Smooth muscle cell of the brain vasculature (primary cell): ENCODE results near the gene ZNF587.
"Not testable (repeated sequence)": the region's sequence is repeated elsewhere in the genome, so short reads cannot be mapped to it uniquely, and the experiment has no call there.

ENCODE experiments used
- DNase-seq: peaks from one replicate; pipeline ENCODE4 v3.0.0-alpha.2; 2012; ENCODE audit warnings: low read depth, low spot score

ZNF587 gene

DNA sequence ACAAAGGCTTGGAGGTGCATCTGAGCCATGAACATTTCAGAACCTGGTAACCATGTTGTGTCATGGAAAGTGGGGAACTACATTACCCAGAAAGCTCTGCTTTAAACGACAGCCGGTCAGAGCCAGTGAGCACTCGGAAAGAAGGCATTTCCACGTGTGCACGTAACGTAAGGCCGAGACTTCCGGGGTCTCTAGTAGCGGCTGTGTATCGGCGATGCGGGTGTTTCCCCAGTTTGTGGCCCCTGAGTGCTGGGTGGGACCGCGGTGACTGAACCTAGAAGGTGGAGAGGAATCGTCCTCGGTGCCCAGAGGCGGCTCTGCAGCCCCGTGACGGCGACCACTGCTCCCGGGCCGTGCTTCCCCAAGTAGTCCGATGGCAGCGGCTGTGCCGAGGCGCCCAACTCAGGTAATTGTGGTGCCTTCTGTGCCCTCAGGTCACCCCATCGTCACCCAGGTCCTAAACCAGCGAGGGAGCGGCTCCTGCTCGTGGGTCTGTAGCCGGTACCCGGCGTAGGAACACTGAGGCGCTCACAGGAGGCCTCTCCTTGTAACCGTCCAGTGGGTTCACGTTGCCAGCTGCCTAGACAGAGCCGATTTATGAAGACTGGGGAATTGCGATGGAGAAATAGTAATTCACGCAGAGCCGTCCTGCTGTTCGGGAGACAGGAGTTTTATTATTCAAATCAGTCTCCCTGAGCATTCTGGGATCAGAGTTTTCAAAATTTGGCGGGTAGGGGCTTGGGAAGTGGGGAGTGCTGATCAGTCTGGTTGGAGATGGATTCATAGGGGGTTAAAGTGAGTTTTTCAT is at the start of gene ZNF587:
ZNF587 (plus strand) TSS at position 194 of the 808 bp plus-strand sequence; CDS start at position 374, 180 bp downstream.
- peak; percentile 37 for DNase-seq

DNA sequence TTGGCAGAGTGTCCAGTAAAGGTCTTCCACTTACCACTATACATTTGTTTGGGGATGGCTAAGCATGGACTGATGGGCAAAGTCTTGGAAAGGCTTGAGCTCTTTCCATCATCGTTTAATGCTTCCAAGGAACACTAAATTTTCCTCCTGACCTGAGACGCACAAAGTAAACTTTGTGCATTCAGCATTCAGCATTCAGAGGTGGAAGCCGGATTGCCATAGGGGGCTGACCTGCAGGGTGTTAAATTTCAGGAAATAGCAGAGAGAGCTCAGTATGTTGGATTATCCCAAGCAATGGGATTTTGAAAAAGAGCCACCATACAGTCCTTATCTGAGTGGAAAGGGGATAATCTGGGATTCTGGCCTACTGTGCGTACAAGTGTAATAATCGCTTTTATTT is 49.0 kb upstream of the ZNF587 start:
- no peak for DNase-seq

DNA sequence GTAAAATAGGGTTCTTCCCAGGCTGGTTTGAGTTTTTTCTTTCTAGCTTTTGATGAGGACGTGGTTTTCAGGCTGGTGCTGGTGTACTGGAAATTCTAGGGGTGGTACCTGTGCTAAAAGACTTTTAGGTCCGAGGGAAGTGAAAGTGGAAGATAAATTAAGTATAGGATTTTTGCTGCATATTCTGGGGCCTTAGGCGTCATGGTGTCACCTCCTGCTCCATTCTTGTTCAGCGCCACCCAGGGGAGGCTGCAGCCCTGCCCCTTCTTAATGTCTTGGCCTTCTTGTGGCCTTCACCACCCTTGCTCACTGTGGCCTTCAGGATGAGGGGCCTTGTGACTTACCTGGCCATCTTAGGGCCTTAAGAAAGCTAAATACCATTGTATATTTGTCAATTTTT is 47.4 kb upstream of the ZNF587 start:
- no peak for DNase-seq

DNA sequence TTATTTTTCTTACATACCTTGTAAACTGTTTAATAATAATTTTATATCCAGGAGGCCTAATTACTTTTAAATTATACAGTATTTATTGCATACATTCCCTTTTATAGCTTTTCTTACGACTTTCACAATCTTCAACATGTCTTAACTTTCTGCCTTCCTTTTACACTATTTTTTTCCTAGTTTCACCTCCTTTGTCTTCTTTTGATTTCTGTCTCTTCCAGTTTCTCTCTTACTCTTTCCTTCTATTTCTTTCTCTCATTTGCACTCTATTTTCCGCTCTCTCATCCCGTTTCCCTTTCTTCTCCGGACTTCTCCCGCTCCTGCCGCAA is 46.4 kb upstream of the ZNF587 start:
- no peak for DNase-seq

DNA sequence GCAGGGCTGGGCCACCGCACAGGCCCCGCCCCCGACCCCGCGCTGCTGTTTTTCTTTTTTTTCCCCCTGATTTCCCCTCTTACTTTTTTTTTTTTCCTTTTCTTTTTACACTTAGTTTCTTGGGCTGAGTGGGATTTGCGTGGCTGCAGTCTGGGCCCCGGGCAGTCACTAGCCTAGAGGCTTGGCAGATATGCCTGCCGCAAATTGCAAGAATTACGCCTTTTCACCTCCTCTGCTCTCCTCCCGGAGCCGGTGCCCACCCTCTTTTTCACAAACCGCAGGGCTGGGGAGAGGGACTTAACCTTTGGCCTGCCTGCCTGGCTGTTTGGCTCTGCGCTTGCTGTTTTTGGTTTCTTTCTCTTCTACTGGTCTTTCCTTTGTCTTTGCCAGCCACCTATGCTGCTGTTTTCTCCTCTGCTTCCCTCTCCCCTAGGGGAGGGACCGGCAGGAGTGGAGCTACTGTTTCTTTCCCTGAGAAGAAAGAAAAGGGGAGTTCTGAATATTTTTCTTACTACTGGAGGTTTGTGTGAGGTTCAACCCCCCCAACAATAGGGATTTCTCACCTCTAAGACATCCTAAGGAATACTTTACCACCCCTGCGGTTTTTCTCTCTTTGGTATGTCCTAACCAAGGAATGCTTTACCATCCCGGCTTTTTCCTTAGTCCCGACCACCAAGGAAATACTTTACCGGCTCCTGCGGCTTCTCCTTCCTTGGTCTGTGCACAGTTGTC is 45.9 kb upstream of the ZNF587 start:
- DNase-seq: peak; percentile 50

DNA sequence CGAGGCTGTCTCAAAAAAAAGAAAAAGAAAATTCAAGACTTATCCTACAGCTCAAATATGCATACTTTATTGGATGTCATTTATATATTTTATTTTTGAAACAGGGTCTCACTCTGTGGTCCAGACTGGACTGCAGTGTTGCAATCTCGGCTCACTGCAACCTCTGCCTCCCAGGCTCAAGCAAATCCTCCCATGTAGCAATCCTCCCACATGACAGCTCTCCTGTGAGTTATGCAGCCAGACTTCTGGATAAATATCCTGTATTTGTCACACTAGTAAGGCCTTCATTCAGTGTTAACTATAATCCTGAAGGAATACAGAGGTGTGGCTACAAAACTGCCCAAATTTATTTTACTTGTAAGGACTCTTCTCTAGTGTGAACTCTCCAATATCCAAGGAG is 42.1 kb upstream of the ZNF587 start:
- no peak for DNase-seq

DNA sequence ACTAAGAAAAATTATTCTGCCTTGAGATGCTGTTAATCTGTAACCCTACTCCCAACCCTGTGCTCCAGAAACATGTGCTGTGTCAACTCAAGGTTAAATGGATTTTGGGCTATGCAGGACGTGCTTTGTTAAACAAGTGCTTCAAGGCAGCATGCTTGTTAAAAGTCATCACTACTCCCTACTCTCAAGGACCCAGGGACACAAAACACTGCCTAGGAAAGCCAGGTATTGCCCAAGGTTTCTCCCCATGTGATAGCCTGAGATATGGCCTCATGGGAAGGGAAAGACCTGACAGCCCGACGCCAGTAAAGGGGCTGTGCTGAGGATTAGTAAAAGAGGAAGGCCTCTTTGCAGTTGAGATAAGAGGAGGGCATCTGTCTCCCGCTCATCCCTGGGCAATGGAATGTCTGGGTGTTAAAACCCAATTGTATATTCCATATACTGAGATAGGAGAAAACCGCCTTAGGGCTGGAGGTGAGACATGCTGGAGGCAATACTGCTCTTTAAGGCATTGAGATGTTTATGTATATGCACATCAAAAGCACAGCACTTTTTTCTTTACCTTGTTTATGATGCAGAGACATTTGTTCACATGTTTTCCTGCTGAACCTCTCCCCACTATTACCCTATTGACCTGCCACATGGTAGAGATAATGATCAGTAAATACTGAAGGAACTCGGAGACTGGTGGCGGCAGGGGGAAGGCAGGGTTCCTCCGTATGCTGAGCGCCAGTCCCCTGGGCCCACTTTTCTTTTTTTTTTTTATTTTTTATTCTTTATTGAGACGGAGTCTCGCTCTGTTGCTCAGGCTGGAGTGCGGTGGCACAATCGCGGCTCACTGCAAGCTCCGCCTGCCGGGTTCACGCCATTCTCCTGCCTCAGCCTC is 39.0 kb upstream of the ZNF587 start:
- DNase-seq: not testable (repeated sequence)

DNA sequence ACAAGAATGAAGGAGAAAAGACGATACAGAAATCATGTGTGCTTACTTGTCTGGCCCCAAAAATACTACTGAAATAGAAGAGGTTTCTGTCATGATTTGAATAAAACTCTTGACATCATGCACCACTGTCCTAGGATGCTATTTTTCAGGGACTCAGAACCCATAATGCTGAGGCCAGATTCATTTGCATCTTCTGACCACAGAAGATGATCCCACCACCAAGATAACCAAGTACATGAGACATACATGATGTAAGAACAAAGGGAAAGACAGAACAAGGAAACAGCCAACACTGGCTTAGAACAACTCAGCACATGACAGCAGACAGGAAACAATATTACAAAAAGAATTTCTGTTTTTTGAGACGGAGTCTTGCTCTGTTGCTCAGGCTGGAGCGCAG is 37.4 kb upstream of the ZNF587 start:
- no peak for DNase-seq

DNA sequence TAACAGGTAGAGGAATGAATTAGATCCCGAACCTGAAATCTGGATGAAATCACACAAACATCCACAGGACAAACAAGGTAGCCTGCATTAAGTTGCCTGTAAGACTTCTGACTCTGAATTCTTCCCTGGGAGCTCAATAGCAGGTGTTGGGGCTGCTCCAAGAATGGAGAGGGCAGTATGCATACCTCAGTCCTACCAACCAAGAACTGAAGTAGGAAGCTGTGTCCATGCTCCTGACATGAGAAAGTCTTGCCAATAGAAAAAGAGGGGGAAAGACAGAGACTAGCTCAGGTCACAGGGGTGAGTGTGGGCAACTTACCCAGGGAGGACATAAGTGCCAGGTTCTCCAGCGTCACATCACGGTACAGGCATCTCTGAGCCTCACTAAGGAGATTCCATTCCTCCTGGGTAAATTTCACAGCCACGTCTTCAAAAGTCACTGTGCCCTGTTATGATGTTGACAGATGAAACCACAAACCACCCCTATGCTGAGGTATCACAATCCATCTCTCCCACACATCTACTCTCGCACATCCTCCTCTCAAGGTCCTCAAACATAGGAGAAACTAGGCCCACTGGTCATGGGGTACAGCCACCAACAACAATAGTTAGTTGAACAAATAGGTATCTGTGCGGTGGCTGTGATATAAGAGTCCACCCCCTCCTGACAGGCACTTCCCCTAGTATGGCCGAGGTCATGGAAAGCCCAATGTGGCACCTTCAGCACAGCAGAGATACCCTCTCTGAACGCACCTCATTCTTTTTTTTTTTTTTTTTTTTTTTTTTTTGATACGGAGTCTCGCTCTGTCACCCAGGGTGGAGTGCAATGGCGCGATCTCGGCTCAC is 36.5 kb upstream of the ZNF587 start:
- not testable (repeated sequence) for DNase-seq

DNA sequence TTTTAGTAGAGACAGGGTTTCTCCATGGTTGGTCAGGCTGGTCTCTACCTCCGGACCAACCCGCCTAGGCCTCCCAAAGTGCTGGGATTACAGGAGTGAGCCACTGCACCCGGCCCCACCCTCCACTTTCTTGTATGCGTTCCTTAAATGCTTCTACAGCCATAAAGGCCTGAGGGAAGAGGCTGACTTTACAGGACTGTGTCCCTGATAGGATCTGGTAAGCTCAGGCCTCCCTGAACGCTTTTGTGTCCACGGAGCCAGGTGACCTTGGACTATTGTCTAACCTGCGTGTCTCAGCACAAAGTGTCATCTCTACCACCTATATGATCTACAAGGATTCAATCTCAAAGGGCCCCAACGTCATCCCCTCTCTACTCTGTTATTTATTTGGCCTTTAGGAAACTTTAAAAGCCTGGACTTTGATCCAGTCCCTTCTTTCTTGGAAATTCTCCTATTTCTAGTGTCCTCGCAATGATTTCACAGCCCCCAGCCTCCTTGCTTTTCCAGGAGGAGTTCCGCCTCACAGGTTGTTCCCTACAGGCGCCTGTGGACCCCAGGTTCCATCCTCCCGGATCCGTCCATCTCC is 35.6 kb upstream of the ZNF587 start:
- DNase-seq: no peak

DNA sequence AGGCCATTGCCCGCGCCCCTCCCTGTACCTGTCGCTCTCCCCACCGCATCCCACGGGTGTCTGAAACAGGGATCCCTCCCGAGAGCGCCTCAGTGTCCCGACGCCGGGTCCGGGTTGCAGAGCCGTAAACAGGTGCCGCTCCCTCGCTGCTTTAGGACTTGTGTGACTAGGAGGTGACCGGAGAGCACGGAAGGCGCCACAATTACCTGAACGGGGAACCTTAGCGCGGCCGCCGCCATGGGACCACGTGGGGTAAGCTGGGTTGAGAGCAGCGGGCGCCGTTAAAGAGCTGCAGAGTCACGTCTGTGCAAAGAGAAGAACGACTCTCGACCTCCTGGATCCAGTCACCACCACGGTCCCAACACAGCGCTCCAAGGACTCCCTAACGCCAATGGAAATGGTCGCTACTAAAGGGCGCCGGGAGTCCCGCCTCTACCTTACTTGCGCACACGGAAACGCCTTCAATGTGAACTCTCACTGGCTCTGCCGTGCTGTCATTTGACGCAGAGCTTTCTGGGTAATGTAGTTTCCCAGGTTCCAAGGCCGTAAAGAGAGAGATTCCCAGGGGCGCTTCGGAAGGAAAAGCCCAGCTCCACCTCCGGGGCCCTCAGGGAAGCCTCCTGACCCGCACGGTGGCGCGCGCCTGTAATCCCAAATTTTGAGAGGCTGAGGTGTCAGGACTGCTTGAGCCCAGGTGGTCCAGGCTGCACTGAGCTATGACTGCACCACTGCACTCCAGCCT is 35.0 kb upstream of the ZNF587 start, which contains the start of gene ZNF552:
ZNF552 (minus strand) TSS at position 409 of the 742 bp plus-strand sequence; CDS start at position 239, 170 bp downstream.
- DNase-seq: peak; percentile 76

DNA sequence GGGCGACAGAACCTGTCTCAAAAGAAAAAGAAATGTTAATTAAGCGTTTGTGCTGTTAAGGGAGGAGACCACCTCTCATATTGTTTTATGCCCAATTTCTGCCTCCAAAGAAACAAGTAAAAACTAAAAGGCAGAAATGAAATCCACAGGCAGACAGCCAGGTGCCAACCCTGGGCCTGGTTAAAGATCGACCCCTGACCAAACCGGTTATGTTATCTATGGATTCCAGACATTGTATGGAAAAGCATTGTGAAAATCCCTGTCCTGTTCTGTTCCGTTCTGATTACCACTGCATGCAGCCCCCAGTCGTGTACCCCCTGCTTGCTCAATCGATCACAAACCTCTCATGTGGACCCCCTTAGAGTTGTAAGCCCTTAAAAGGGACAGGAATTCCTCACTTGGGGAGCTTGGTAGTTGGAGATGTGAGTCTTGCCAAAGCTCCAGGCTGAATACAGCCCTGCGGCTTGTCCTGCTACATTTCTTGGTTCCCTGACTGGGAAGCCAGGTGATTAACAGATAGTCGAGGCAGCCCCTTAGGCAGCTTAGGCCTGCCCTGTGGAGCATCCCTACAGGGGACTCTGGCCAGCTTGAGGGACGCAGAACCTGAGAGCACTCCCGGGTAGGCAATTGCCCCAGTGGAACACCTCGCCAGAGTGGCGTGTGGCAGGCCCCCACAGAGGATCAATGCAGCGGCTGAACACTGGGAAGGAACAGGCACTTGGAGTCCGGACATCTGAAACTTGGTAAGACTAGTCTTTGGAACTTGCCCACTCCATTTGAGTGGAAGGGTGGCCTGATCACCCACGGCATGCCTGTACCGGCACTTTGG is 34.2 kb upstream of the ZNF587 start:
- DNase-seq: no peak

DNA sequence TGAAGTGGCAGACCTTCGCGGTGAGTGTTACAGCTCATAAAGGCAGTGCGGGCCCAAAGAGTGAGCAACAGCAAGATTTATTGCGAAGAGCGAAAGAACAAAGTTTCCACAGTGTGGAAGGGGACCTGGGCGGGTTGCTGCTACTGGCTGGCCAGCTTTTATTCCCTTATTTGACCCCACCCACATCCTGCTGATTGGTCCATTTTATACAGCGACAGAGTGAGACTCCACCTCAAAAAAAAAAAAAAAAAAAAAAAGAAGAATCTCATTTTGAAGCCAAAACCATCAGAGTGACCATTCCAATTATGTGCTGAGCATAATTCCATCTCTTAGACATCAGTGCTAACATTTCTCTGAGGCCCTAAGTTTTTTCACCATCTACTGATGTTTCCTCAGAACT is 33.0 kb upstream of the ZNF587 start:
- DNase-seq: no peak

DNA sequence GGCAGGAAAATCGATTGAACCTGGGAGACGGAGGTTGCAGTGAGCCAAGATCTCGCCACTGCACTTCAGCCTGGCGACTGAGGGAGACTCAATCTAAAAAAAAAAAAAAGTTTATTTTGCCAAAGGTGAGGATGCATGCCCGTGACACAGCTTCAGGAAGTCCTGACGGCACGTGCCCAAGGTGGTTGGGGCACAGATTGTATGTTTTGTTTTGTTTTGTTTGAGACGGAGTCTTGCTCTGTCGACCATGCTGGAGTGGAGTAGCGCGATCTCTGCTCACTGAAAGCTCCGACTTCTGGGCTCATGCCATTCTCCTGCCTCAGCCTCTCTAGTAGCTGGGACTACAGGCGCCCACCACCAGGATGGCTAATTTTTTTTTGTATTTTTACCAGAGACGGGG is 31.7 kb upstream of the ZNF587 start:
- no peak for DNase-seq

DNA sequence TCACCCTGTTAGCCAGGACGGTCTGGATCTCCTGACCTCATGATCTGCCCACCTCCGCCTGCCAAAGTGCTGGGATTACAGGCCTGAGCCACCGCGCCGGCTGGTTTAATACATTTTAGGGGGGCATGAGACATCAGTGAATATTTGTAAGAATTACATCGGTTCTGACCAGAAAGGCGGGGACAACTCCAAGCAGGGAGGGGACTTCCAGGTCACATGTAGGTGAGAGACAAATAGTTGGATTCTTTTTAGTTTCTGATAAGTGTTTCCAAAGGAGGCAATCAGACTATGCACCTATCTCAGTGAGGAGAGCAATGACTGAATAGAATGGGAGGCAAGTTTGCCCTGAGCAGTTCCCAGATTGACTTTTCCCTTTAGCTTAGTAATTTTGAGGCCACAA is 31.3 kb upstream of the ZNF587 start:
- DNase-seq: no peak

DNA sequence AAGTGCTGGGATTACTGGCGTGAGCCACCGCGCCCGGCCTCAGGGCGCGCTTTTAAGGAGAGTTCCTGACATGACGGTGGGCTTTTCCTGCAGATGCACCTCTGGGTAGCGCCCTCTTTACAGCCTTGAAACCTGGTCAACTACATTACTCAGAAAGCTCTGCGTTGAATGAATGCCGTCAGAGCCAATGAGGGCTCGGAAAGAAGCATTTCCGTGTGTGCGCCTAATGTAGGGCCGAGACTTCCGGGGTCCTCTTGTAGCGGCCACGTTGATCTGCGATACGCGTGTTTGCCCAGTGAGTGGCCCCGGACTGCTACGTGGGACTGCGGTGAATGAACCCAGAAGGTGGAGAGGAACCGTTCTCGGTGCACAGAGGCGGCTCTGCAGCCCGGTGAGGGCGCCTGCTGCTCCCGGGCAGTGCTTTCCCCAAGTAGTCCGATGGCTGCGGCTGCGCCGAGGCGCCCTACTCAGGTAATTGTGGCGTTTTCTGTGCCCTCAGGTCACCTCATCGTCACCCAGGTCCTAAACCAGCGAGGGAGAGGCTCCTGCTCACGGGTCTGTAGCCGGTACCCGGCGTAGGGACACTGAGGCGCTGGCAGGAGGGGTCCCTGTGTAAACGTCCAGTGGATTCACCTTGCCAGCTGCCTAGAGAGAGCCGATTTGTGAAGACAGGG is 30.0 kb upstream of the ZNF587 start:
- peak; percentile 77 for DNase-seq

DNA sequence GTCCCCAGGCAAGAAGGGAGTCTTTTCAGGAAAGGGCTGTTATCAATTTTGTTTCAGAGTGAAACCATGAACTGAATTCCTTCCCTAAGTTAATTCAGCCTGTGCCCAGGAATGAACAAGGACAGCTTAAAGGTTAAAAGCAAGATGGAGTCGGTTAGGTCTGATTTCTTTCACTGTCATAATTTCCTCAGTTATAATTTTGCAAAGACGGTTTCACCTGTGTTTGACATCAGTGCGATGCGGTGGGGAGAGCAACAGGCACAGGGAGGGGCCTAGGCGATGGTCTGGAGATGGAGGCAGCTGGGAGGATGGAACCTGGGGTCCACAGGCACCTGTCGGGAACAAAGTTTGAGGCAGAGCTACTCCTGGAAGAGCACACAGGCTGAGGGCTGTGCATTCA is 29.1 kb upstream of the ZNF587 start:
- DNase-seq: no peak

DNA sequence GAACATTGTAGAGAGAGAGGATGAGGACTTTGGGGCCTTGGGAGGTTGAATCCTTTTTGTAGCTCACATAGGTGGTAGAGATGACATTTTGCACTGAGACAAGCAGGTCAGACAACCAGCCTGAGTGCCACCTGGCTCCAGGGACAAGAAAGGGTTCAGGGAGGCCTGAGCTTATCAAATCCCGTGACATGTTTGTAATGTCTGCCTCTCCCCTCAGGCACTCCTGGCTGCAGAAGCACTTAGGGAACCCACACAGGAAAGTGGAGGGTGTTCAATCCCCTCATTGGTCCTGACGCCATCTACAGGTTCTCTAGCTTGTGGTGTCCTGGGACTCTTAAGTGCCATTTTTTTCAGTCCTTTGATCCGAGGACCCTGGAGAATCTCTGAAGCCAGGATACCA is 28.6 kb upstream of the ZNF587 start:
- DNase-seq: not testable (repeated sequence)

DNA sequence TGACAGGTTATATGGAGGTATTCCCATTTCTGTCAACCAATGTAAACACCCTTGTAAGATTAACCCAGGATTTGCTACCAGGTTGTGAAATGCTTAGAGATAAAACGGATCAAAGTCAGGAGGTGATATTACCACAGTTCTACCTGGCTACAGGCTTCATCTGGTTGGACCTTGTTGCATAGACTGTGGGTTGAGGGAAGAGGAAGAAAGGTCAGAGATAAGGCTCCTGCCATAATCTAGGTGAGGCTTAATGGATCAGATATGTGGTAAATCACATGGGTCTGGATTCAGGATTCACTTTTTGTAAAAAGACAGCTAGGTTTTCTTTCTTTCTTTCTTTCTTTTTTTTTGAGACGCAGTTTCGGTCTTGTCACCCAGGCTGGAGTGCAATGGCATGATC is 28.2 kb upstream of the ZNF587 start:
- not testable (repeated sequence) for DNase-seq
